NT2/D1 (cell line): ENCODE results near the gene IFI35.
"Not testable (repeated sequence)": the region's sequence is repeated elsewhere in the genome, so short reads cannot be mapped to it uniquely, and the experiment has no call there.

Source experiments
- DNase-seq: peaks from one replicate; pipeline ENCODE4 v3.0.0-alpha.2; 2011; ENCODE audit warnings: low read depth, low spot score
- H3K27me3 ChIP-seq: 2 replicates; pipeline ENCODE4 v1.6.0; 2011; ENCODE audit warnings: mild to moderate bottlenecking; ENCODE audit not compliant: insufficient read length, insufficient read depth
- H3K36me3 ChIP-seq: 2 replicates; pipeline ENCODE4 v1.6.1; 2011; ENCODE audit warnings: mild to moderate bottlenecking, low read length, mixed read lengths; ENCODE audit not compliant: insufficient read depth, insufficient read length
- H3K4me1 ChIP-seq: 2 replicates; pipeline ENCODE4 v1.5.1; 2011; ENCODE audit not compliant: insufficient read depth, insufficient read length
- H3K4me3 ChIP-seq: 2 replicates; pipeline ENCODE4 v1.5.1; 2011; ENCODE audit warnings: low read depth; ENCODE audit not compliant: insufficient read length
- H3K9ac ChIP-seq: 2 replicates; pipeline ENCODE4 v1.6.0; 2011; ENCODE audit warnings: low read depth; ENCODE audit not compliant: insufficient read length
- H3K9me3 ChIP-seq: 2 replicates; pipeline ENCODE4 v1.5.1; 2011; ENCODE audit warnings: mild to moderate bottlenecking, low read length; ENCODE audit not compliant: insufficient read depth
- SUZ12 ChIP-seq: IDR thresholded peaks from 2 replicates; pipeline ENCODE4 v1.6.1; 2011; ENCODE audit not compliant: insufficient read length, insufficient read depth; ENCODE audit errors: extremely low read depth
- YY1 ChIP-seq: IDR thresholded peaks from 2 replicates; pipeline ENCODE4 v1.6.1; 2011; ENCODE audit not compliant: insufficient read length, insufficient read depth
- ZNF274 ChIP-seq: IDR thresholded peaks from 2 replicates; pipeline ENCODE4 v1.6.1; 2011; ENCODE audit warnings: mild to moderate bottlenecking, low read depth, low read length

Gene IFI35

DNA sequence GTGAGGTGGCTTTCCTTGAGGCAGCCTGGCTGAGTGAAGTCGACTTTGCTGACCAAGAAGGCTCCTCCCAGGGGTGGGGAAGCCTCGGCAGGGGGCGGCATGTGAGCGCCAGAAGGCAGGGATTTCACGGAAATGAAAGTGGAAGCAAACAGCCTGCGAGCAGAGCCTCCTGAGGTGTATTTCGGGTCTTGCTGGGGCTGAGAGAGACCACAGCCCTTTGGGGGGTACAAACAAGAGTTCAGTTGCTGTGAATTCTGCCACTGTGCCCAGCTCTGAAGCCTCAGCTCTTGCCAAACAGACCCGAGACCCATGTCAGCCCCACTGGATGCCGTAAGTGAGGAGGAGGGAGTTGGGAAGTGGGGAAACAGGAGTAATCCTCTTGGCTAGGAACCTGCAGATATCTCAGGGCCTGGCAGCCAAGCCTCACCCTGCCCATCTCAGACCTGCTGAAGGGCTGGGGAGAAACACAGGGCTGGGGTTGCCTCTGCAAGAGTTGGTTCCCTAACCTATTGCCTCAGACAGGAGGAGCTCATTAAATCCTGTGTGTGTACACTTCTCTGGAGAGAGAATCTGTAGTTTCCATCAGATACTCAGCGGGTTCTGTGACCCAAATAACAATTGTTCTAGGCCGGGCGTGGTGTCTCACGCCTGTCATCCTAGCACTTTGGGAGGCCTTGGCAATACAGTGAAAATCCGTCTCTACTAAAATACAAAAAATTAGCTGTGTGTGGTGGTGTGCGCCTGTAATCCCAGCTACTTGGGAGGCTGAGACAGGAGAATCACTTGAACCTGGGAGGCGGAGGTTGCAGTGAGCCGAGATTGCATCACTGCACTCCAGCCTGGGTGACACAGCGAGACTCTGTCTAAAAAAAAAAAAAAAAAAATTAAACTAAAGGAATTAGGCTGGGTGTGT lies at the start of gene IFI35:
IFI35 (plus strand) TSS at position 146 of the 913 bp plus-strand sequence; CDS start at position 310, 164 bp downstream.
- Histone ChIP-seq H3K36me3 (peaks cover 42% of the 10 kb centered on the region), H3K4me3 (no peak within 1 kb of the TSS), H3K4me1 (peaks cover 8% of the 10 kb centered on the region), H3K9me3 (no peaks in the 10 kb centered on the region), H3K9ac (peak within 1 kb of the TSS; percentile 77), H3K27me3 (no peaks in the 10 kb centered on the region)
- TF ChIP-seq SUZ12, result no peak
- DNase-seq, result no peak

DNA sequence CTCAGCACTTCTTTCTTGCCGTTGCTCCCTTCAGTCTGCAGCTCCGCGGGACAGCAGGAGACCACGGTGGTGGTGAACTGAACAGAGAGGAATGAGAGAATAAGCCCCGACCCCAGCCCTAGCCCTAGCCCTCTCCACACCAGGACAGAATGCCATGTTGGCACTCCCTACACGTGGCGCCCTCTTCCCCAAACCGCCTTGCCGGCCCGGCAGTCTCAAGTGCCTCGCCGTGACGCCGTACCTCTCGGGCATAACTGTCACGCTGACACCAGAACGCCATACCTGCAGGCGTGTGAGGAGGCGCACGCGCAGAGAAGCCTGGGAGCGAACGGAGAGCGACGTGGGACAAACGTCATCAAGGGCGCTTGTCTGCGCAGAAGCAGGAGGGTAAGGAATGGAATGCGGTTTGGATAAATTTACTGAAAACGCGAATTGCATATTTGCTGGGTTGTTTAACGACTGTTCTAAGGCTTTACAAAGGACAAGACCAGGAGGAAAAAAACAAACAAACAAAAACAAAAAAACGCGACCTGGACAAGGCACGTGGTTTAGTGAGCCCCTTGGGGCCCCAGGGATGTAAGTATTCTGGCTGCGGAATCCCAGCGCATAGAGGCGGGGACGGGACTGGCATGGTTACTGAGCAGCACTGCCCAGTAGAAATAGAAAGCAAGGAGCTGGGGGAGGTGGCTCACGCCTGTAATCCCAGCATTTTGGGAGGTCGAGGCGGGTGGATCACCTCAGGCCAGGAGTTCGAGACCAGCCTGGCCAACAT lies 42.2 kb upstream of the IFI35 start, which contains the start of gene AARSD1:
AARSD1 (minus strand) TSS at position 294 of the 772 bp plus-strand sequence; CDS start at position 280, 14 bp downstream.
- no peaks in the 10 kb centered on the region for H3K4me1 ChIP-seq
- peak; percentile 77 for DNase-seq
- peaks cover 42% of the 10 kb centered on the region for H3K36me3 ChIP-seq
- peak within 1 kb of the TSS; percentile 75 for H3K4me3 ChIP-seq
- TF ChIP-seq YY1 (peak; percentile 56), ZNF274 (no peak)
- no peaks in the 10 kb centered on the region for H3K9me3 ChIP-seq
- H3K27me3 ChIP-seq, result no peaks in the 10 kb centered on the region
- peak within 1 kb of the TSS; percentile 90 for H3K9ac ChIP-seq

DNA sequence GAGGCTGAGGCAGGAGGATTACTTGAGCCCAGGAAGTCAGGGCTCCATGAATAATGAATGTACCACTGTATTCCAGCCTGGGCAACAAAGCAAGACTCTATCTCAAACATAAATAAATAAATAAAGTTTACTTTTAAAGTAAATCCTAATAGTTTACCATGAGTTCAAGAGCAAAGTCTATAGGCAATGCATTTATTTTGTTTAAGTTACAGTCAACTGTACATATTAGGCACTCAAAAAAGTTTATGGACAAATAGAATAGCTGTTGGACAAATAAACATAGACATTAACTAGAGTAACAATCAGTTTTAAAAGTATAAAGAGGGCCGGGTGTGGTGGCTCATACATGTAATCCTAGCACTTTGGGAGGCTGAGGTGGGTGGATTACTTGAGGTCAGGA lies 38.7 kb upstream of the IFI35 start:
- TF ChIP-seq YY1 (no peak), ZNF274 (no peak)
- Histone ChIP-seq H3K27me3 (no peaks in the 10 kb centered on the region), H3K9ac (no peak overlapping the region), H3K9me3 (no peaks in the 10 kb centered on the region; the same call in 1 of the 2 replicates), H3K4me1 (no peaks in the 10 kb centered on the region), H3K36me3 (peaks cover 11% of the 10 kb centered on the region), H3K4me3 (no peak overlapping the region)
- DNase-seq, result no peak

DNA sequence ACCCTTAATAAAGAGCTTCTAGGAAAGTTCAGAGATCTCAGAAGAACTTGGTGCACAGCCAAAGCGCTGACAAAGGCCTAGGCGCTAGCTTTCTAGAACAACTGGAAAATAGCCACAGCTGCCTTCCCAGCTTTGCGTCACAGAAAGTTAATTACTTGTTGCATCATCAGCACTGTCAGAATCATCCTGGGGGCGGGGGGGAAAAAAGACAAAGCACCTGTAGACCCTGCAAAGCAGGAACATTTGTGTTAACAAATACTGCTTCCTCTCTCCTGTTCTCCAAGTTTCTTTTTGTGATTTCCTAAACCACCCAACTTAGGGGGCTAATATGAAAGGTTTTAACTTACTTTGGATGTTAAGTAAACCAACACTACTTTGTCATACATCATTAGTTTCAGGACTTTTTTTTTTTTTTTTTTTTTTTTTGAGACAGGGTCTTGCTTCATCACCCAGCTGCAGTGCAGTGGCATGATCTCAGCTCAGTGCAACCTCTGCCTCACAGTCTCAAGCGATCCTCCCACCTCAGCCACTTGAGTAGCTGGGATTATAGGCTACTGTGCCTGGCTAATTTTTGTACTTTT lies 37.5 kb upstream of the IFI35 start:
- H3K4me1 ChIP-seq, result no peaks in the 10 kb centered on the region
- no peak for DNase-seq
- no peaks in the 10 kb centered on the region for H3K27me3 ChIP-seq

GRCh38 chr17:42971589-42971988 lies 35.0 kb upstream of the IFI35 start:
- peaks cover 5% of the 10 kb centered on the region for H3K36me3 ChIP-seq
- peaks cover 2% of the 10 kb centered on the region for H3K4me1 ChIP-seq
- no peak overlapping the region for H3K9ac ChIP-seq
- H3K27me3 ChIP-seq, result no peaks in the 10 kb centered on the region
- no peak for DNase-seq
- H3K9me3 ChIP-seq, result no peaks in the 10 kb centered on the region; the same call in 1 of the 2 replicates
- TF ChIP-seq SUZ12, result no peak
- no peak for TF ChIP-seq ZNF274
- no peak for TF ChIP-seq YY1
- H3K4me3 ChIP-seq, result no peak overlapping the region

More for the DNA sequence above, 37.5 kb upstream of the IFI35 start:
- H3K36me3 ChIP-seq, result peaks cover 5% of the 10 kb centered on the region
- TF ChIP-seq SUZ12, result no peak
- no peak for TF ChIP-seq YY1
- TF ChIP-seq ZNF274, result no peak
- no peak overlapping the region for H3K9ac ChIP-seq
- no peaks in the 10 kb centered on the region; the same call in 1 of the 2 replicates for H3K9me3 ChIP-seq
- no peak overlapping the region for H3K4me3 ChIP-seq

DNA sequence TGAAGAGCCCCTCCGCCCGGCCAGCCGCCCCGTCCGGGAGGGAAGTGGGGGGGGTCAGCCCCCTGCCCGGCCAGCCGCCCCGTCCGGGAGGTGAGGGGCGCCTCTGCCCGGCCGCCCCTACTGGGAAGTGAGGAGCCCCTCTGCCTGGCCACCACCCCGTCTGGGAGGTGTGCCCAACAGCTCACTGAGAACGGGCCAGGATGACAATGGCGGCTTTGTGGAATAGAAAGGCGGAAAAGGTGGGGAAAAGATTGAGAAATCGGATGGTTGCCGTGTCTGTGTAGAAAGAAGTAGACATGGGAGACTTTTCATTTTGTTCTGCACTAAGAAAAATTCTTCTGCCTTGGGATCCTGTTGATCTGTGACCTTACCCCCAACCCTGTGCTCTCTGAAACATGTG lies 33.3 kb upstream of the IFI35 start:
- H3K27me3 ChIP-seq, H3K9ac ChIP-seq, H3K4me1 ChIP-seq, H3K4me3 ChIP-seq, H3K9me3 ChIP-seq, DNase-seq, H3K36me3 ChIP-seq: not testable (repeated sequence)

DNA sequence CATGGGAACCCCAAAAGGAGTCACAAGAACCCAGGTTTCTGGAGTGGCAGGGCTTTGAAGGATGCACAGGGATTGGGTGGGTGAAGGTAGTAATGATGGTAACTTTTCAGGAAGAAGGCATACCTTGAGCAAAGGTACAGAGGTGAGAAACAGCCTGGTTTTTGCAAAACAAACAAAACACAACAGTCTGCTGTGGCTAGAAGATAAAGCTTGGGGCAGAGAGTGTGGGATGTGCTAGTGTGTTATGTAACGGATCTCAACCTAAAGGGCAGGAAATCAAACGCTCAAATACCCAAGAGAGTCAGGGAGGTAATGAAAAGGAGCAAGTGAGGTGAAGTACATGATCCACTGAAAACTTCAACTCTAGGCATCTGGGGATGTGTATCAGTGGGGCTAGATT lies 31.3 kb upstream of the IFI35 start:
- Histone ChIP-seq H3K9ac (no peak overlapping the region), H3K4me3 (no peak overlapping the region)
- no peak for DNase-seq

DNA sequence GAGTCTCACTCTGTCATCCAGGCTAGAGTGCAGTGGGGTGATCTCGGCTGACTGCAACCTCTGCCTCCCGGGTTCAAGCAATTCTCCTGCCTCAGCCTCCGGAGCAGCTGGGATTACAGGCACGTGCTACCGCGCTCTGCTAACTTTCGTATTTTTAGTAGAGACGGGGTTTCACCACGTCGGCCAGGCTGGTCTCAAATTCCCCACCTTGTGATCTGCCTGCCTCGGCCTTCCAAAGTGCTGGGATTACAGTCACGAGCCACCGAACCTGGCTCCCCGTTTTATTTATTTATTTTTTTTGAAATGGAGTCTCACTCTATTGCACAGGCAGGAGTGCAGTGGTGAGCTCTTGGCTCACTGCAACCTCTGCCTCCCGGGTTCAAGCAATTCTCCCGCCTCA lies 30.9 kb upstream of the IFI35 start:
- H3K4me3 ChIP-seq, H3K27me3 ChIP-seq, H3K9ac ChIP-seq, H3K36me3 ChIP-seq, H3K4me1 ChIP-seq, DNase-seq, H3K9me3 ChIP-seq: not testable (repeated sequence)

More for the DNA sequence above, 31.3 kb upstream of the IFI35 start:
- H3K9me3 ChIP-seq, result no peaks in the 10 kb centered on the region; the same call in 1 of the 2 replicates
- peaks cover 5% of the 10 kb centered on the region for H3K36me3 ChIP-seq
- TF ChIP-seq SUZ12, result no peak
- no peak for TF ChIP-seq ZNF274
- TF ChIP-seq YY1, result no peak
- H3K27me3 ChIP-seq, result no peaks in the 10 kb centered on the region
- peaks cover 4% of the 10 kb centered on the region for H3K4me1 ChIP-seq
